GM18861 (cell line): ENCODE measurements around the gene SLC5A8.
"Not testable (repeated sequence)": the region's sequence is repeated elsewhere in the genome, so short reads cannot be mapped to it uniquely, and the experiment has no call there.

Experiments used
- ATAC-seq: cut with Tn5 transposase; IDR thresholded peaks from one replicate; pipeline ENCODE4 v1.9.1; 2021; ENCODE audit not compliant: unreplicated experiment

The SLC5A8 gene

GRCh38 chr12:101172316-101172715 lies 37.7 kb downstream of the SLC5A8 start:
- no peak for ATAC-seq

DNA sequence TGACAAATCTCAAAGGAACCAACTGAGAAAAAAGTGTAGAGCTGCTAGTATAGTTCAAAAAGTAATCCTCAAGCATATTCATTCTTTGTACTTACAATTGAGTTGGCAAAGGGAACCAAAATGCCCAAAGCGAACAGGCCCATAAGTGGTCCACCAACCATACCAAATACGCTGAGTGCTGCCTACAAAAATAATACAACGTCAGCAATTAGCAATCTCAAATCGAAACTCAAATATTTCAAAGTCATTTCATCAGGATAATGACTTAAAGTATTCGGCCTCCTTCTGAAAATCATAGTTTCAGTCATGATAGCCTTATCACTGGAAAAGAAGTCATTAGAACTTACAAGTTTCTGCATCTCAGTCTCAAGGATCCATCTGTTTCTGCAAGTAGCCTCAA lies 42.0 kb downstream of the SLC5A8 start:
- no peak for ATAC-seq

- ATAC-seq, result no peak
Observed at GRCh38 chr12:101166866-101167265, 43.2 kb downstream of the SLC5A8 start.

DNA sequence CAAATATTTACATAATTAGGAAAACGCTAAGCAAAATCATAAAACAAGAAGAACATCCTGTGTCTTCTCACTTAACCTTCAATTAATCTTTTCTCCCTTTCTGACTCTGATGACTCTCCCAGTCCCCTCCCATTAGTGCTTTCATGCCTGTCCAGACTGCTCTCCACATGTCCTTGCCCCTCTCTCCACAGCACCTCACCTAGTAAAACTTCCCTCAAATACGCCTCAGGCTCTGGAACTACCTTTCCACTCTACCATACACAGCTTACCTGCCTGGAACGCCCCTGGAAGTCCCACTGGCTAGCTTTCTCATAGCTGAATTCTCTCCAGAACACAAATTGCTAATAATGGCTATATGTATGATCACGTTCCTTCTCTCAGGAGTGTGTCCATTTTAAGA lies 44.7 kb downstream of the SLC5A8 start:
- no peak for ATAC-seq

DNA sequence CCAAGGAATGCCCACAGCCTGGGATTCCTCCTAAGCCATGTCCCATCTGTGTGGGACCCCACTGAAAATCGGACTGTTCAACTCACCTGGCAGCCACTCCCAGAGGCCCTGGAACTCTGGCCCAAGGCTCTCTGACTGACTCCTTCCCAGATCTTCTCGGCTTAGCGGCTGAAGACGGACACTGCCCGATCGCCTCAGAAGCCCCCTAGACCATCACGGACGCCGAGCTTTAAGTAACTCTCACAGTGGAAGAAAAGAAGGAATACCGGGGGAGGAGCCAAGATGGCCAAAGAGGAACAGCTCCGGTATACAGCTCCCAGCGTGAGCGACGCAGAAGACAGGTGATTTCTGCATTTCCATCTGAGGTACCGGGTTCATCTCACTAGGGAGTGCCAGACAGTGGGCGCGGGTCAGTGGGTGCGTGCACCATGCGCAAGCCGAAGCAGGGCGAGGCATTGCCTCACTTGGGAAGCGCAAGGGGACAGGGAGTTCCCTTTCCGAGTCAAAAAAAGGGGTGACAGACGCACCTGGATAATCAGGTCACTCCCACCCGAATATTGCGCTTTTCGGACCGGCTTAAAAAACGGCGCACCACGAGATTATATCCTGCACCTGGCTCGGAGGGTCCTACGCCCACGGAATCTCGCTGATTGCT lies 64.1 kb downstream of the SLC5A8 start:
- ATAC-seq, result not testable (repeated sequence)

DNA sequence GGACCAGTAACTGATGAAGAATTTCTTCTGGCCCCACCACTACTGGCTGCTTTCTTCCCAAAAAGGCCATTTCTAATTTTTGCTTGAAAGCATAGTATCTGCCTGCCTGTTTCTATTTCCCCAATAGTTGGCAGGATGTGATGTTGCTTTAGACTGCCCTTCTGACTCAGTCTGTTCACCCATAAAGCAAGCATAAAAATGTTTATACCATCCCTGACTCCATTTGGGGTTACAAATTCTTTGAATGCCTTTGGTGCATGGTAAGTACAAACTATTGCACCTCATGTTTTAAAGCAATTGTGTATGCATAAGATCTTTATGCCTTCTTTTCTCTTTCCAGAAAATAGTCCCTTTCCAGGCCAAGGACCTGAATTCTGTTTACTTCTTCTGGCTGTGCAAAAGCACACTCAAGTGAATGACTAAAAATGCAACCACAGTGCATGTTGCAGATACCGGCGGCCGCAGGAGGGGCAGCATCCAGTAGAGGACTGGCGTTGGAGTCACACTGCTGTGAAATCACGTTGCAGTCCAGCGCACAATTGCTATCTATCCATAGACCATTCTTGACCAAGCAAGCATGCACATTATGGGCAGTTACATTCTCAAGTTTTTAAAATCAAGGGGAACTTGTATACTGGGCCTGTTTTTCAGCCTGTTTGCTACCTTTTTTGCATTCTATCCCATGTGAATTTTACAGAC lies 82.4 kb downstream of the SLC5A8 start:
- ATAC-seq, result no peak

DNA sequence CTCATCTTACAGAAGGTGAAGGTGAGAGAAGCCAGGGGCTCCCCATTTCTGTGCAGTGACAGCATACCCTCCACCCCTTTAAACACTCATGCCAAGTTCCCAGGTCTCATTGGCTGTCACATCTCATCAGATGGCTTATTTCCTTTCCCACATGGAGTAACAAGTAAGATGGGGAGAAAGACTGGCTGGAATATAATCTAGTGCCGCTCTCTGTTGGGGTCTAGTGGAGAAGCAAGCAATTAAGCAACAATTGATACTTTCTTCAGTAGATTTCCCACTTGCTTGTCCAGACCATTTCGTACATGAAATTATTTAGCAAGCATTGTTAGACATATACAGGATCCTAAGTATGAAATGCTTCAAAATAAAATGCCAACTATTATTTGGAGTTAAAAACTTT lies 92.2 kb downstream of the SLC5A8 start:
- ATAC-seq, result no peak

- no peak for ATAC-seq
Observed at GRCh38 chr12:101116911-101117310, 93.1 kb downstream of the SLC5A8 start.

GRCh38 chr12:101115326-101115725 lies 94.7 kb downstream of the SLC5A8 start:
- no peak for ATAC-seq

- no peak for ATAC-seq
Observed at GRCh38 chr12:101111441-101111840, 98.6 kb downstream of the SLC5A8 start.

GRCh38 chr12:101110866-101111265 lies 99.2 kb downstream of the SLC5A8 start:
- ATAC-seq, result no peak

- ATAC-seq, result no peak
Observed at GRCh38 chr12:101108130-101108529, 101.9 kb downstream of the SLC5A8 start.

- no peak for ATAC-seq
Observed at GRCh38 chr12:101107032-101107763, 102.8 kb downstream of the SLC5A8 start.
